GM23338 (cell line): ENCODE measurements around the gene CDC42BPA. TPM values are rescaled to one million over a fixed set of nuclear protein-coding genes. Genes with fewer than 3 reads are reported as not detected.

ENCODE experiments used
- ATAC-seq: fragments of 200-7000 bp; cut with Tn5 transposase; 3 replicates; pipeline ENCODE4 v1.9.1; 2020
- DNase-seq: peaks from one replicate; pipeline ENCODE4 v3.0.0-alpha.2; 2015; ENCODE audit warnings: low spot score
- H2AFZ ChIP-seq: fragments of 200-600 bp; sonication (generic); 2 replicates; pipeline ENCODE4 v1.8.0; 2016; ENCODE audit warnings: antibody characterized with exemption, mild to moderate bottlenecking, moderate library complexity
- H3F3A ChIP-seq: fragments of 200-600 bp; sonication (generic); replicated peaks from 2 replicates; pipeline ENCODE4 v1.8.0; 2017; ENCODE audit warnings: antibody characterized with exemption, mixed run types, low read depth
- H3K27ac ChIP-seq: fragments of 200-600 bp; sonication (generic); 2 replicates; pipeline ENCODE4 v1.6.1; 2016; ENCODE audit warnings: low read depth
- H3K27me3 ChIP-seq: fragments of 200-600 bp; sonication (generic); 2 replicates; pipeline ENCODE4 v1.8.0; 2016; ENCODE audit warnings: mild to moderate bottlenecking, mixed run types, moderate library complexity; ENCODE audit not compliant: insufficient read depth
- H3K36me3 ChIP-seq: fragments of 200-600 bp; sonication (generic); 2 replicates; pipeline ENCODE4 v1.8.0; 2016; ENCODE audit warnings: mild to moderate bottlenecking; ENCODE audit not compliant: insufficient read depth
- H3K4me1 ChIP-seq: fragments of 200-600 bp; sonication (generic); 2 replicates; pipeline ENCODE4 v1.8.0; 2016; ENCODE audit warnings: mild to moderate bottlenecking, moderate library complexity; ENCODE audit not compliant: insufficient read depth
- H3K4me2 ChIP-seq: fragments of 200-600 bp; sonication (generic); 2 replicates; pipeline ENCODE4 v1.7.1; 2017; ENCODE audit warnings: mixed run types
- H3K4me3 ChIP-seq: fragments of 200-600 bp; sonication (generic); 2 replicates; pipeline ENCODE4 v1.6.1; 2016; ENCODE audit warnings: mixed run types
- H3K79me2 ChIP-seq: fragments of 200-600 bp; sonication (generic); replicated peaks from 2 replicates; pipeline ENCODE4 v1.8.0; 2017; ENCODE audit warnings: mild to moderate bottlenecking; ENCODE audit not compliant: insufficient read depth
- H3K9me2 ChIP-seq: fragments of 200-600 bp; sonication (generic); 2 replicates; pipeline ENCODE4 v1.8.0; 2017; ENCODE audit not compliant: insufficient read depth
- H4K20me1 ChIP-seq: fragments of 200-600 bp; sonication (generic); replicated peaks from 2 replicates; pipeline ENCODE4 v1.8.0; 2017; ENCODE audit warnings: mild to moderate bottlenecking; ENCODE audit not compliant: insufficient read depth
- H3K27ac Mint-ChIP-seq: 2 replicates; pipeline ENCODE4 v1.8.0; 2020; ENCODE audit warnings: inconsistent platforms, mild to moderate bottlenecking, moderate library complexity, mixed read lengths
- H3K27me3 Mint-ChIP-seq: 3 replicates; pipeline ENCODE4 v1.8.0; 2022; ENCODE audit warnings: low read depth, mild to moderate bottlenecking, moderate library complexity, mixed read lengths, inconsistent platforms; ENCODE audit not compliant: insufficient read depth, poor library complexity
- H3K36me3 Mint-ChIP-seq: 3 replicates; pipeline ENCODE4 v1.8.0; 2021; ENCODE audit warnings: low read depth, mild to moderate bottlenecking, inconsistent platforms, moderate library complexity, mixed read lengths
- H3K4me1 Mint-ChIP-seq: 3 replicates; pipeline ENCODE4 v1.8.0; 2020; ENCODE audit warnings: mild to moderate bottlenecking, inconsistent platforms, mixed read lengths
- H3K4me3 Mint-ChIP-seq: 3 replicates; pipeline ENCODE4 v1.8.0; 2021; ENCODE audit warnings: moderate library complexity, mild to moderate bottlenecking, inconsistent platforms, mixed read lengths
- H3K9me3 Mint-ChIP-seq: 3 replicates; pipeline ENCODE4 v1.8.0; 2020; ENCODE audit warnings: moderate library complexity, mild to moderate bottlenecking, inconsistent platforms, mixed read lengths
- CREB1 ChIP-seq: fragments of 250-450 bp; sonication (Bioruptor Pico); IDR thresholded peaks from 2 replicates; pipeline ENCODE4 v1.5.0; 2020; ENCODE audit warnings: low read depth, mild to moderate bottlenecking, moderate library complexity
- ETS1 ChIP-seq: IDR thresholded peaks from 2 replicates; pipeline ENCODE4 v1.6.1; 2016; ENCODE audit warnings: antibody characterized with exemption
- EZH2 ChIP-seq: fragments of 200-600 bp; sonication (generic); IDR thresholded peaks from one replicate; pipeline ENCODE4 v1.8.0; 2017; ENCODE audit warnings: antibody characterized with exemption, mild to moderate bottlenecking, low read depth; ENCODE audit not compliant: unreplicated experiment
- EZH2phosphoT487 ChIP-seq: fragments of 200-600 bp; sonication (generic); IDR thresholded peaks from one replicate; pipeline ENCODE4 v1.8.1; 2018; ENCODE audit warnings: antibody characterized with exemption; ENCODE audit not compliant: unreplicated experiment
- JUNB ChIP-seq: IDR thresholded peaks from one replicate; pipeline ENCODE4 v1.6.1; 2016; ENCODE audit warnings: antibody characterized with exemption; ENCODE audit not compliant: unreplicated experiment
- NANOG ChIP-seq: IDR thresholded peaks from 2 replicates; pipeline ENCODE4 v1.6.1; 2016; ENCODE audit warnings: antibody characterized with exemption, borderline replicate concordance
- POLR2AphosphoS5 ChIP-seq: IDR thresholded peaks from 2 replicates; pipeline ENCODE4 v1.6.1; 2016; ENCODE audit warnings: antibody characterized with exemption, low read depth
- STAT1 ChIP-seq: IDR thresholded peaks from one replicate; pipeline ENCODE4 v1.6.1; 2016; ENCODE audit warnings: antibody characterized with exemption; ENCODE audit not compliant: unreplicated experiment
- ZNF114 ChIP-seq: fragments of 250-450 bp; sonication (Bioruptor Pico); IDR thresholded peaks from 2 replicates; pipeline ENCODE4 v1.5.0; 2020; ENCODE audit warnings: mild to moderate bottlenecking, moderate library complexity
- ZNF331 ChIP-seq: fragments of 250-450 bp; sonication (Bioruptor Pico); IDR thresholded peaks from 2 replicates; pipeline ENCODE4 v1.5.0; 2020; ENCODE audit warnings: low read depth, mild to moderate bottlenecking, moderate library complexity
- ZNF462 ChIP-seq: fragments of 250-450 bp; sonication (Bioruptor Pico); IDR thresholded peaks from 2 replicates; pipeline ENCODE4 v1.5.0; 2020; ENCODE audit warnings: mild to moderate bottlenecking, moderate library complexity
- polyA plus RNA-seq: library from polyadenylated mRNA; unstranded; fragments of >200 nt; fragmentation: Nextera tagmentation; extraction: Ambion mirVana; gene quantifications from 2 replicates; pipeline ENCODE4 v1.2.1, GENCODE V29; 2016
- total RNA-seq: library from RNA; depleted of rRNA; stranded (reverse); fragments of >200 nt; shearing (Covaris generic); gene quantifications from 2 replicates; pipeline ENCODE4 v1.2.3, GENCODE V29; 2014
- TF ChIP-seq, protein P1 (sequence below), 2 experiments: fragments of 200-600 bp in 1 of 2; sonication (generic) in 1 of 2; conservative IDR thresholded peaks; 2 replicates each; pipeline versions ENCODE4 v1.5.1 to v1.6.1; 2016 to 2017; ENCODE audit warnings: antibody characterized with exemption in 2 of 2, low read depth in 2 of 2, mild to moderate bottlenecking in 2 of 2, moderate library complexity in 1 of 2

The CDC42BPA gene
- total and polyA plus RNA-seq, 2 experiments from 2014 or later: 17.7 to 40.1 TPM

- ATAC-seq: no peak
- Mint-ChIP-seq H3K36me3 (peaks cover 12% of the 10 kb centered on the region), H3K27me3 (peaks cover 2% of the 10 kb centered on the region), H3K9me3 (no peaks in the 10 kb centered on the region), H3K27ac (no peak overlapping the region), H3K4me1 (peaks cover 19% of the 10 kb centered on the region), H3K4me3 (no peak overlapping the region)
- H3F3A ChIP-seq: no peaks in the 10 kb centered on the region
- no peaks in the 10 kb centered on the region for H3K27me3 ChIP-seq
- peaks cover 2% of the 10 kb centered on the region; the same call in 1 of the 2 replicates for H4K20me1 ChIP-seq
- H3K4me1 ChIP-seq: peaks cover 3% of the 10 kb centered on the region; the same call in 1 of the 2 replicates
- no peak for DNase-seq
- no peak for TF ChIP-seq STAT1
- no peak overlapping the region for H3K27ac ChIP-seq
- no peaks in the 10 kb centered on the region for H3K36me3 ChIP-seq
- H3K79me2 ChIP-seq: no peaks in the 10 kb centered on the region
- H3K9me2 ChIP-seq: 0 out of 2 replicates have a peak, but pooled peaks cover 4% of the 10 kb centered on the region
- no peak overlapping the region for H3K4me2 ChIP-seq
- no peak overlapping the region for H3K4me3 ChIP-seq
- H2AFZ ChIP-seq: no peak overlapping the region
Measured at GRCh38 chr1:227094249-227094966, 223.9 kb downstream of the CDC42BPA start.

- no peak overlapping the region for H3K4me3 Mint-ChIP-seq
- no peaks in the 10 kb centered on the region for H3K27me3 ChIP-seq
- no peak overlapping the region for H3K4me3 ChIP-seq
- no peak overlapping the region for H3K27ac Mint-ChIP-seq
- H3F3A ChIP-seq: no peaks in the 10 kb centered on the region
- H3K9me3 Mint-ChIP-seq: no peaks in the 10 kb centered on the region
- peaks cover 2% of the 10 kb centered on the region for H3K27me3 Mint-ChIP-seq
- H3K4me1 Mint-ChIP-seq: peaks cover 19% of the 10 kb centered on the region
- H2AFZ ChIP-seq: no peak overlapping the region
- no peaks in the 10 kb centered on the region for H3K36me3 ChIP-seq
- no peak for ATAC-seq
- H3K79me2 ChIP-seq: no peaks in the 10 kb centered on the region
- H3K36me3 Mint-ChIP-seq: peaks cover 11% of the 10 kb centered on the region; the same call in 1 of the 3 replicates
- 0 out of 2 replicates have a peak, but pooled peaks cover 4% of the 10 kb centered on the region for H3K9me2 ChIP-seq
- H4K20me1 ChIP-seq: no peaks in the 10 kb centered on the region
- no peak for DNase-seq
- H3K27ac ChIP-seq: no peak overlapping the region
- 0 out of 2 replicates have a peak overlapping the region, but pooled peaks have one; percentile 5 for H3K4me2 ChIP-seq
- peaks cover 3% of the 10 kb centered on the region; the same call in 1 of the 2 replicates for H3K4me1 ChIP-seq
- TF ChIP-seq POLR2AphosphoS5 (no peak), ZNF114 (no peak), EZH2phosphoT487 (no peak), JUNB (no peak), ZNF462 (CRISPR knock-in tag) (no peak), EZH2 (no peak), ZNF331 (CRISPR knock-in tag) (no peak), NANOG (no peak), CREB1 (CRISPR knock-in tag) (no peak), STAT1 (no peak), ETS1 (no peak)
- TF ChIP-seq, protein P1, sequence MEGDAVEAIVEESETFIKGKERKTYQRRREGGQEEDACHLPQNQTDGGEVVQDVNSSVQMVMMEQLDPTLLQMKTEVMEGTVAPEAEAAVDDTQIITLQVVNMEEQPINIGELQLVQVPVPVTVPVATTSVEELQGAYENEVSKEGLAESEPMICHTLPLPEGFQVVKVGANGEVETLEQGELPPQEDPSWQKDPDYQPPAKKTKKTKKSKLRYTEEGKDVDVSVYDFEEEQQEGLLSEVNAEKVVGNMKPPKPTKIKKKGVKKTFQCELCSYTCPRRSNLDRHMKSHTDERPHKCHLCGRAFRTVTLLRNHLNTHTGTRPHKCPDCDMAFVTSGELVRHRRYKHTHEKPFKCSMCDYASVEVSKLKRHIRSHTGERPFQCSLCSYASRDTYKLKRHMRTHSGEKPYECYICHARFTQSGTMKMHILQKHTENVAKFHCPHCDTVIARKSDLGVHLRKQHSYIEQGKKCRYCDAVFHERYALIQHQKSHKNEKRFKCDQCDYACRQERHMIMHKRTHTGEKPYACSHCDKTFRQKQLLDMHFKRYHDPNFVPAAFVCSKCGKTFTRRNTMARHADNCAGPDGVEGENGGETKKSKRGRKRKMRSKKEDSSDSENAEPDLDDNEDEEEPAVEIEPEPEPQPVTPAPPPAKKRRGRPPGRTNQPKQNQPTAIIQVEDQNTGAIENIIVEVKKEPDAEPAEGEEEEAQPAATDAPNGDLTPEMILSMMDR (conservative IDR thresholded peaks at IDR 0.05; ENCODE audit: low read depth in 2 of 2): no peak
Measured at GRCh38 chr1:227093309-227093708, 225.0 kb downstream of the CDC42BPA start.
